ENCODE results near the gene SLC25A52.

SLC25A52 gene

DNA sequence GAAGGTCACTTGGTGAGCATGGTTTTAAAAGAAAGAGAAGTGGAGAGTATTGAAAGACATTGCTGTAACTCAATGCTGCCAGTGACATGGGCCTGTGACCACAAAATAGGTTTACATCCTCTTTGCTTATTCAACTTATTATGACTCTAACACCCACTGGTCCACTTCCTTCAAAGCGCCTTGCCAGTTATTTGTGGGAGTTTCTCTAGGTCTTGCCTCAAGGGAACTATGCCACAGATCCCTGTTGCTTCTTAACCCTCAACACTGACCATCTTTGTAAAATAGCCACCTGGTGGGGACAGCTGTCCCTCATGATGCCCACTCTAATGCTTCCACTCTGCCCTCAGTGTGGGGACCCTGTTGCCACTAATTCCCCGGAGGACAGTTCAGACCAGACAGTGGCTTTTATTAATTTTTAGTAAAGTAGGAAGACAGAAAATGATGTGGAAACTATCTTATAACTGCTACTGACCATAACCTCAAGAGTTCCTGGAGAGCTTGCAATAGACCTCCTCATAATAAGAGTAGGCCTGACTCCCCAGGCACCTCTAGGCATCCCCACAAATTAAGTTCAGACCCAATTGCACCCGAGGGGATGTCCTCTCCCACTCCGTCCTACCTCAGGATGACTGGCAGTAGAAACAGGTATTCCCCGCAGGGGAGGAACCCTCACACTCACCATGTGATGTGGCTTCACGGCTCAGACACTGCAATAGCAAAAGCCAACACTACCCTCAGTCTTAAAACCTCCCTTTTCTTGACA, 31.3 kb upstream of the SLC25A52 start:
- no peak overlapping the region for H3K4me3 ChIP-seq (ENCODE audit: low read length)
- TF ChIP-seq, protein P1, sequence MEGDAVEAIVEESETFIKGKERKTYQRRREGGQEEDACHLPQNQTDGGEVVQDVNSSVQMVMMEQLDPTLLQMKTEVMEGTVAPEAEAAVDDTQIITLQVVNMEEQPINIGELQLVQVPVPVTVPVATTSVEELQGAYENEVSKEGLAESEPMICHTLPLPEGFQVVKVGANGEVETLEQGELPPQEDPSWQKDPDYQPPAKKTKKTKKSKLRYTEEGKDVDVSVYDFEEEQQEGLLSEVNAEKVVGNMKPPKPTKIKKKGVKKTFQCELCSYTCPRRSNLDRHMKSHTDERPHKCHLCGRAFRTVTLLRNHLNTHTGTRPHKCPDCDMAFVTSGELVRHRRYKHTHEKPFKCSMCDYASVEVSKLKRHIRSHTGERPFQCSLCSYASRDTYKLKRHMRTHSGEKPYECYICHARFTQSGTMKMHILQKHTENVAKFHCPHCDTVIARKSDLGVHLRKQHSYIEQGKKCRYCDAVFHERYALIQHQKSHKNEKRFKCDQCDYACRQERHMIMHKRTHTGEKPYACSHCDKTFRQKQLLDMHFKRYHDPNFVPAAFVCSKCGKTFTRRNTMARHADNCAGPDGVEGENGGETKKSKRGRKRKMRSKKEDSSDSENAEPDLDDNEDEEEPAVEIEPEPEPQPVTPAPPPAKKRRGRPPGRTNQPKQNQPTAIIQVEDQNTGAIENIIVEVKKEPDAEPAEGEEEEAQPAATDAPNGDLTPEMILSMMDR (conservative IDR thresholded peaks at IDR 0.05; ENCODE audit: low read length): no peak
- DNase-seq (ENCODE audit: low read depth): no peak

DNA sequence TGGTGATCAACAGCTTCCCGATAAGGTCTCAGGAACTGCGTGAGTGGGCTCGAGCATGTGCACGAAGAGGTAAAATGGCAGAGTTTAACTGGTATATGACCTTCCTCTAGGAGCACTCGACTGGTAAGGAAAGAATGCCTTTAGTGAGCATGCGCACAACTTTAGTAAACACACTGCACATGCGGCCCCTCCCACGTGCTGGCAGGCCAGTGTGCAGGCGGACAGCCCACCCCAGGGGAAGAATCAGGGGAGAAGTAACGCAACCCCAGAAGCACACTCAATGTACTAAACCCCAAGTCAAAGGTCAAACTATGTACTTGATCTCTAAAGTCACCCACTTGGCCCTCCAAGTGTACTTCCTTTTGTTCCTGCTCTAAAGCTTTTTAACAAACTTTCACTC, 28.7 kb upstream of the SLC25A52 start:
- TF ChIP-seq, protein P1 (conservative IDR thresholded peaks at IDR 0.05; ENCODE audit: low read length): no peak
- DNase-seq (ENCODE audit: low read depth): no peak
- H3K4me3 ChIP-seq (ENCODE audit: low read length): no peak overlapping the region

DNA sequence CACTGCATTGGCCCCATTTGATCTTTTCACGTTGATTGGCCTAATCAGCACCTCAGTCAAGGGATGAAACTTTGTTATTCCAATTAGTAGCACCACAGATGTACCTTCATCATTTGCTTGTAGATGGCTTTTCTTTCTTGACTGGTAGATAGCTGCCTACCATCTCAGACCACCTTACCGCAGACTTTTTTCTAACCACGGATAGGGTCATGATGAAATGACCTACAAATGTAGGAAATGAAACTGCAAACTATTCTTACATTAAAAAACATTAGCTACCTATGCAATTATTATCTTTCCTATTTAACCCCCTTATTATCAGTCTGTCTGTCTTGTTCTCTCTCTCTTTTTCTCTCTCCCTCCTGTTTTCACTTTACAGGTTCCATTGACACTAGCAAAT, 22.4 kb upstream of the SLC25A52 start:
- no peak for DNase-seq (ENCODE audit: low read depth)
- TF ChIP-seq, protein P1 (conservative IDR thresholded peaks at IDR 0.05; ENCODE audit: low read length): no peak

DNA sequence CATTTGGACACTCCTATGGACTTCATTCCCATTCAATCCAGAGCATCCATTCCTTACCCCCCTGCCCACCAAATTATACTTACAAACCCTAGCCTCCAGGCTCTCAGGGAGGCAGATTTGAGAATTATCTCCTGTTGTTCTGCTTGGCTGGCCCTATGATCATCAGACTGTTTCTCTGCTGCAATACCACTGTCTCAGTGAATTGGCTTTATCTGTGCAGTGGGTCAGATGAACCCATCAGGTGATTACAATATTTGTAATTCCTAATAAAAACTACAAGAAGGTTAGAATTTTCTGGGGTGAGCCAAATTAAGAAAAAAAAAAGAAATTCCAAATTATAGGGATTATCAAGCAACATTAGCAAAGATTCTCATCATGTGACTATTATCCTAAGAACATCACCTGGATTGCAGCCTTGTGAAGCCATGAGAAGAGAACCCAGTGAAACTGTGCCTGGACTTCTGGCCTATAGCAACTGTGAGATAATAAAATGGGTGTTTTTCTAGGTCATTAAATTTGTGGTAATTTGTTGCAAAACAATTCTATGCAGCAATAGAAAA, 17.8 kb upstream of the SLC25A52 start:
- TF ChIP-seq, protein P1 (conservative IDR thresholded peaks at IDR 0.05; ENCODE audit: low read length): no peak
- no peak overlapping the region for H3K4me3 ChIP-seq (ENCODE audit: low read length)
- no peak for DNase-seq (ENCODE audit: low read depth)

More for the DNA sequence above, 22.4 kb upstream of the SLC25A52 start:
- H3K4me3 ChIP-seq (ENCODE audit: low read length): no peak overlapping the region

DNA sequence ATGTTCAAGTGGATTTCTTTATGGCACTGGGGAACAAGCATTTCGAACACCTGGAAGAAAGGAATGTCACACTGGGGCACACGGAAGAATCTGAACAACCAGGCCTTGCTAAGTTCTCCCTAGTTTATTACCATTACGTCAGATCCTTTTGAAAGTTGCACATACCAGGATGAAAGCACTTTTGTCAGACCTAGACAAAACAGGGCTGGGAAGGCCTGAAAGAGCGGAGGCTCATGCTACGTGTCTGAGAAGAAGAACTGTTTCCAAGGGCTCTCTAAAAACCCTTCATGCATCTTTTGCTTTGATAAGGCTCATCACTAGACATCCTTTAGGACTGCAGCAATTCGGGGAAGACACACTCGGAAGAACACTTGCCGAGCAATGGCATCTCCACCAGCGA, 15.4 kb upstream of the SLC25A52 start:
- TF ChIP-seq, protein P1 (conservative IDR thresholded peaks at IDR 0.05; ENCODE audit: low read length): no peak
- DNase-seq (ENCODE audit: low read depth): no peak
- no peak overlapping the region for H3K4me3 ChIP-seq (ENCODE audit: low read length)

DNA sequence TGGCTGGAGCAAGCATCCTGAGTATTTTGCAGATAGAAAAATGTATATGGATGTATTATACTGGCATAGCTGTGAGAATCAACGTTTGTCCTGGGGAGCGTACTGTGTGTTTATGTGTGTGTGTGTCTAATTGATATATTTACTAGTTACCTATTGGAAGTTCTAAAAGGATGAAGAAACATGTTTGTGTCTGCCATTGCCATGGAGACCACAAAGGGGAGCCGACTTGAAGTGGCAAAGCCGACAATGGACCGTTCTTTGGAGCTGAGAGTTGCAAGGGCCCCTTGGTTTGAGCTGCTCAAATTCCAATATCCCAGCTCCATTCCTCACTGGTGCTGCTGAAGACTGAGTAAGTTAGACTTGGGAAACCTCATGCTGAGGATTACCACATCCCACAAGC, 14.3 kb upstream of the SLC25A52 start:
- DNase-seq (ENCODE audit: low read depth): no peak
- no peak overlapping the region for H3K4me3 ChIP-seq (ENCODE audit: low read length)
- TF ChIP-seq, protein P1 (conservative IDR thresholded peaks at IDR 0.05; ENCODE audit: low read length): no peak

DNA sequence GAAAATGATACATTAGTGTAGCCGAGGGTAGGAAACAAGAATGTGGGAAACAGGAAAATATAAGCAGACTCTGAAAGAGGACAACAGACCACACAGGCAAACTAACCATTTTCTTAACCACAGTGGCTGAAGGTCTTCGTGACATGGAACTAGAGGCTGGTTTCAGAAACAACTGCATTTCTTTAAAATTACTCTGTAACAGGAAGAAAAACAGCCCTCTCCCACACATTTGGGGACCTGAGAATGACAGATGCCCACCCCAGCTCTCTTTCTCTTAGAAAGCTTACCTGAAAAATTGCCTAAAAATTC, 13.8 kb upstream of the SLC25A52 start:
- TF ChIP-seq, protein P1 (conservative IDR thresholded peaks at IDR 0.05; ENCODE audit: low read length): no peak
- DNase-seq (ENCODE audit: low read depth): no peak
- H3K4me3 ChIP-seq (ENCODE audit: low read length): no peak overlapping the region
